22Rv1 (cell line): ENCODE data around the gene KLRF2.

Experiments used
- ZFX ChIP-seq: fragments of 450-650 bp; IDR thresholded peaks from 2 replicates; pipeline ENCODE4 v1.6.1; 2017; ENCODE audit warnings: antibody characterized with exemption, borderline replicate concordance
- TF ChIP-seq, protein P1 (sequence below): fragments of 450-650 bp; IDR thresholded peaks from 2 replicates; pipeline ENCODE4 v1.5.1; 2017; ENCODE audit warnings: mild to moderate bottlenecking

DNA sequence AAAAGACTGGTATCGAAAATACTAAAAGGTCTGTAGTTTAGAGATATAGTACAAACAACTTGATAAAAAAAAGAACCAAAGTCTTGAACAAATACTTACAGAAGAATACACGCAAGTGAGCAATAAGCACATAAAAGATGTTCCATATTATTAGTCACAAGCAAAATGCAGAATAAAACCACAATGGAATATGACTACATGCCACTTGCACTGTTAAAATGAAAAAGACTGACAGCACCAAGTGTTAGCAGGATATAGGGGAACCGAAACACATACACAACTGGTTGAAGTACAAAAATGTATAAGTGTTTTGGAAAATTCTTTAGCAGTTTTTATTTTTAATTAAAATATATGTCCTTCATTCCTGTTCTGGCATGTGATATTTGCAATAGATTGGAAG, 47.3 kb downstream of the KLRF2 start:
- TF ChIP-seq ZFX, result no peak
- TF ChIP-seq, protein P1, sequence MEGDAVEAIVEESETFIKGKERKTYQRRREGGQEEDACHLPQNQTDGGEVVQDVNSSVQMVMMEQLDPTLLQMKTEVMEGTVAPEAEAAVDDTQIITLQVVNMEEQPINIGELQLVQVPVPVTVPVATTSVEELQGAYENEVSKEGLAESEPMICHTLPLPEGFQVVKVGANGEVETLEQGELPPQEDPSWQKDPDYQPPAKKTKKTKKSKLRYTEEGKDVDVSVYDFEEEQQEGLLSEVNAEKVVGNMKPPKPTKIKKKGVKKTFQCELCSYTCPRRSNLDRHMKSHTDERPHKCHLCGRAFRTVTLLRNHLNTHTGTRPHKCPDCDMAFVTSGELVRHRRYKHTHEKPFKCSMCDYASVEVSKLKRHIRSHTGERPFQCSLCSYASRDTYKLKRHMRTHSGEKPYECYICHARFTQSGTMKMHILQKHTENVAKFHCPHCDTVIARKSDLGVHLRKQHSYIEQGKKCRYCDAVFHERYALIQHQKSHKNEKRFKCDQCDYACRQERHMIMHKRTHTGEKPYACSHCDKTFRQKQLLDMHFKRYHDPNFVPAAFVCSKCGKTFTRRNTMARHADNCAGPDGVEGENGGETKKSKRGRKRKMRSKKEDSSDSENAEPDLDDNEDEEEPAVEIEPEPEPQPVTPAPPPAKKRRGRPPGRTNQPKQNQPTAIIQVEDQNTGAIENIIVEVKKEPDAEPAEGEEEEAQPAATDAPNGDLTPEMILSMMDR, result no peak
